Activated effector memory CD4-positive, alpha-beta T cell treated with anti-CD3 and anti-CD28 coated beads, Interleukin-2, amount 50 U/mL, for 16 hours (primary cell): ENCODE data around the gene MED15.

Experiments used
- DNase-seq: peaks from one replicate; pipeline ENCODE4 v3.0.0-alpha.2; 2020

Gene MED15

GRCh38 chr22:20554824-20555223, 47.4 kb downstream of the MED15 start:
- DNase-seq: peak; percentile 60

GRCh38 chr22:20558534-20558933, 51.1 kb downstream of the MED15 start:
- DNase-seq: no peak

- DNase-seq: no peak
Observed at GRCh38 chr22:20559174-20559760, 51.9 kb downstream of the MED15 start.

- no peak for DNase-seq
Observed at GRCh38 chr22:20560716-20561115, 53.3 kb downstream of the MED15 start.

- no peak for DNase-seq
Observed at GRCh38 chr22:20561882-20562281, 54.5 kb downstream of the MED15 start.

- no peak for DNase-seq
Observed at GRCh38 chr22:20562607-20563465, 55.4 kb downstream of the MED15 start.

- DNase-seq: no peak
Observed at GRCh38 chr22:20563466-20563906, 56.1 kb downstream of the MED15 start.

GRCh38 chr22:20563941-20564371, 56.5 kb downstream of the MED15 start:
- DNase-seq: no peak

GRCh38 chr22:20565079-20565734, 57.8 kb downstream of the MED15 start:
- DNase-seq: peak; percentile 59

- DNase-seq: no peak
Observed at GRCh38 chr22:20565761-20566160, 58.4 kb downstream of the MED15 start.

GRCh38 chr22:20566420-20567260, 59.2 kb downstream of the MED15 start:
- peak; percentile 83 for DNase-seq

- DNase-seq: no peak
Observed at GRCh38 chr22:20567371-20567847, 60.0 kb downstream of the MED15 start.

GRCh38 chr22:20567993-20568417, 60.6 kb downstream of the MED15 start:
- DNase-seq: no peak

GRCh38 chr22:20568502-20569058, 61.2 kb downstream of the MED15 start:
- no peak for DNase-seq

GRCh38 chr22:20569059-20570058, 61.9 kb downstream of the MED15 start:
- DNase-seq: peak; percentile 89

- DNase-seq: peak; percentile 63
Observed at GRCh38 chr22:20571078-20571503, 63.7 kb downstream of the MED15 start.

- peak; percentile 90 for DNase-seq
Observed at GRCh38 chr22:20571531-20572007, 64.2 kb downstream of the MED15 start.

GRCh38 chr22:20572132-20572802, 64.9 kb downstream of the MED15 start:
- no peak for DNase-seq

GRCh38 chr22:20573176-20573832, 65.9 kb downstream of the MED15 start:
- DNase-seq: no peak
